H1 (cell line): Measurements from ENCODE around the gene SKP1. TPM values are rescaled to one million over a fixed set of nuclear protein-coding genes. Genes with fewer than 3 reads are reported as not detected.

Experiments used
- EGR1 ChIP-seq: IDR thresholded peaks from 2 replicates; pipeline ENCODE4 v1.6.1; 2011; ENCODE audit warnings: low read depth, low read length, borderline replicate concordance
- EP300 ChIP-seq, 2 experiments: IDR thresholded peaks; 1 replicate in 1 of 2; 2 replicates in 1 of 2; pipeline ENCODE4 v1.6.1; 2011 to 2012; ENCODE audit warnings: low read depth in 2 of 2, low read length in 2 of 2, mild to moderate bottlenecking in 2 of 2, borderline replicate concordance in 1 of 2, inconsistent platforms in 1 of 2, moderate library complexity in 1 of 2
- POLR2A ChIP-seq, 2 experiments: IDR thresholded peaks; 1 replicate in 1 of 2; 2 replicates in 1 of 2; pipeline ENCODE4 v1.6.1; 2011; ENCODE audit warnings: low read depth in 2 of 2, low read length in 2 of 2, mild to moderate bottlenecking in 2 of 2; ENCODE audit errors: control extremely low read depth in 1 of 2
- RNF2 ChIP-seq: fragments of 200-900, 300-1000 bp; sonication (generic); IDR thresholded peaks from 2 replicates; pipeline ENCODE4 v1.7.1; 2016; ENCODE audit warnings: borderline replicate concordance, low read depth, mild to moderate bottlenecking, antibody characterized with exemption, low read length; ENCODE audit not compliant: poor library complexity, severe bottlenecking; ENCODE audit errors: missing control alignments
- polyA plus RNA-seq, 7 experiments: library from polyadenylated mRNA; depleted of rRNA in 3 of 7; stranded (reverse) in 5 of 7; unstranded in 2 of 7; fragments of >200 nt in 5 of 7; fragments of 200-250 nt in 2 of 7; gene quantifications; 1 replicate in 5 of 7; 2 replicates in 1 of 7; 4 replicates in 1 of 7; pipeline versions ENCODE4 v1.2.1 to v1.2.3, GENCODE V29; 2011 to 2013; ENCODE audit warnings: missing spikeins in 2 of 7, mixed read lengths in 2 of 7
- total RNA-seq: library from RNA; stranded (reverse); fragmentation: NEBNext Ultra II Directional; extraction: Animal tissue kit (Norgen Biotek cat#: 25700); gene quantifications from 2 replicates; pipeline ENCODE4 v1.2.1, GENCODE V29; 2021
- TF ChIP-seq, protein P1 (sequence below), 3 experiments: IDR thresholded peaks; 1 replicate in 2 of 3; 2 replicates in 1 of 3; pipeline versions ENCODE4 v1.5.1 to v1.6.1; 2011; ENCODE audit warnings: low read length in 3 of 3, mild to moderate bottlenecking in 3 of 3, inconsistent platforms in 2 of 3, low read depth in 1 of 3, moderate library complexity in 1 of 3; ENCODE audit not compliant: insufficient read depth in 1 of 3; ENCODE audit errors: control extremely low read depth in 1 of 3
- TF ChIP-seq, protein P2 (sequence below): fragments of 300-600 bp; sonication (generic); IDR thresholded peaks from 2 replicates; pipeline ENCODE4 v1.7.1; 2012; ENCODE audit warnings: low read length, moderate library complexity, mild to moderate bottlenecking, inconsistent platforms; ENCODE audit not compliant: insufficient replicate concordance

The SKP1 gene
- total and polyA plus RNA-seq, 2 of the 8 experiments (the other 6 are each of a cell fraction or from before 2014, with no cell fraction given), result 163 to 332 TPM

DNA sequence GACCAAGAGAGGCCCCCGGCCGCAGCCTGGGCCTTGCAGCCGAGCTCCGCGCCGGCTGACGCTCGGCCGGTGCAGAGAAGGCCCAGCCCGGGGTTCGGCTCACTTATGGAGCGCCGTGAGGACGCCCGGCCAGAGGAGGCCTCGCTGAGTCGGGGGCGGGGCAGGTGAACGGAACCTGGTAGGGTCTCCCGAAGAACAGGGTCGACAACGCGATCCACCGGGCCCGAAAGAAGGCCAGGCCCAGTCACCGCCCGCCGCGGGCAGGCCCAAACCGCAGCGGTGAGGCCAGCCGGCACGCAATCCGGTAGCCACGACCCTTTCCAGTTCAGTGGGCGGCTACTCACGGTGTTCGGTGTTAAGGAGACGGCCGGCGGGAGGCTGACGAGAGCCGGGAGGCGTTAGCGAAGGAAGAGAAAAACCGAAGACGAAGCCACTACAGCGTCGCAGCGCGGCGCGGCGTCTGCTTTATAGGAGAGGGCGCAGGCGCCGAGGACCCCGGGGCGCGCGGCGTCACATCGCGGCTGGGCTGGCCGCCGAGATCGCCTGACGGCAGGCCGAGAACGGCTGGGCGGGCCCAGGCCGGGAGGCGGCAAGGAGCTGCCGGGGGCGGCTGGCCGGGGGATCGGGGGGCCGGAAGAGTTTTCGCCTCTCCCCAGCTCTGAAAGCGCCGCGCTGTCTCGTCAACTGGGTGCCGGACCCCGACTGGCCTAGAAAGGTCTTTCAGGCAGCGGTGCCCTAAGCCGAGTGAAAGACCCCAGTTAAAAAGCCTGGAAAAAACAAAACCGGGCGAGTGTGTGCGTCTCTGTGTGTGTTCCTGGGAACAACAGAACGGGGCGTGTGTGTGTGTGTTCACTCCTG lies at the start of gene SKP1 (continued):
- TF ChIP-seq, protein P1, sequence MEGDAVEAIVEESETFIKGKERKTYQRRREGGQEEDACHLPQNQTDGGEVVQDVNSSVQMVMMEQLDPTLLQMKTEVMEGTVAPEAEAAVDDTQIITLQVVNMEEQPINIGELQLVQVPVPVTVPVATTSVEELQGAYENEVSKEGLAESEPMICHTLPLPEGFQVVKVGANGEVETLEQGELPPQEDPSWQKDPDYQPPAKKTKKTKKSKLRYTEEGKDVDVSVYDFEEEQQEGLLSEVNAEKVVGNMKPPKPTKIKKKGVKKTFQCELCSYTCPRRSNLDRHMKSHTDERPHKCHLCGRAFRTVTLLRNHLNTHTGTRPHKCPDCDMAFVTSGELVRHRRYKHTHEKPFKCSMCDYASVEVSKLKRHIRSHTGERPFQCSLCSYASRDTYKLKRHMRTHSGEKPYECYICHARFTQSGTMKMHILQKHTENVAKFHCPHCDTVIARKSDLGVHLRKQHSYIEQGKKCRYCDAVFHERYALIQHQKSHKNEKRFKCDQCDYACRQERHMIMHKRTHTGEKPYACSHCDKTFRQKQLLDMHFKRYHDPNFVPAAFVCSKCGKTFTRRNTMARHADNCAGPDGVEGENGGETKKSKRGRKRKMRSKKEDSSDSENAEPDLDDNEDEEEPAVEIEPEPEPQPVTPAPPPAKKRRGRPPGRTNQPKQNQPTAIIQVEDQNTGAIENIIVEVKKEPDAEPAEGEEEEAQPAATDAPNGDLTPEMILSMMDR (IDR thresholded peaks at IDR 0.05; ENCODE audit: control extremely low read depth in 1 of 3, insufficient read depth in 1 of 3, low read depth in 1 of 3, low read length in 3 of 3), result no peak
- peak; percentile 98 to 99 for TF ChIP-seq POLR2A (IDR thresholded peaks at IDR 0.05; ENCODE audit: control extremely low read depth in 1 of 2, low read depth in 2 of 2, low read length in 2 of 2)
- TF ChIP-seq, protein P2, sequence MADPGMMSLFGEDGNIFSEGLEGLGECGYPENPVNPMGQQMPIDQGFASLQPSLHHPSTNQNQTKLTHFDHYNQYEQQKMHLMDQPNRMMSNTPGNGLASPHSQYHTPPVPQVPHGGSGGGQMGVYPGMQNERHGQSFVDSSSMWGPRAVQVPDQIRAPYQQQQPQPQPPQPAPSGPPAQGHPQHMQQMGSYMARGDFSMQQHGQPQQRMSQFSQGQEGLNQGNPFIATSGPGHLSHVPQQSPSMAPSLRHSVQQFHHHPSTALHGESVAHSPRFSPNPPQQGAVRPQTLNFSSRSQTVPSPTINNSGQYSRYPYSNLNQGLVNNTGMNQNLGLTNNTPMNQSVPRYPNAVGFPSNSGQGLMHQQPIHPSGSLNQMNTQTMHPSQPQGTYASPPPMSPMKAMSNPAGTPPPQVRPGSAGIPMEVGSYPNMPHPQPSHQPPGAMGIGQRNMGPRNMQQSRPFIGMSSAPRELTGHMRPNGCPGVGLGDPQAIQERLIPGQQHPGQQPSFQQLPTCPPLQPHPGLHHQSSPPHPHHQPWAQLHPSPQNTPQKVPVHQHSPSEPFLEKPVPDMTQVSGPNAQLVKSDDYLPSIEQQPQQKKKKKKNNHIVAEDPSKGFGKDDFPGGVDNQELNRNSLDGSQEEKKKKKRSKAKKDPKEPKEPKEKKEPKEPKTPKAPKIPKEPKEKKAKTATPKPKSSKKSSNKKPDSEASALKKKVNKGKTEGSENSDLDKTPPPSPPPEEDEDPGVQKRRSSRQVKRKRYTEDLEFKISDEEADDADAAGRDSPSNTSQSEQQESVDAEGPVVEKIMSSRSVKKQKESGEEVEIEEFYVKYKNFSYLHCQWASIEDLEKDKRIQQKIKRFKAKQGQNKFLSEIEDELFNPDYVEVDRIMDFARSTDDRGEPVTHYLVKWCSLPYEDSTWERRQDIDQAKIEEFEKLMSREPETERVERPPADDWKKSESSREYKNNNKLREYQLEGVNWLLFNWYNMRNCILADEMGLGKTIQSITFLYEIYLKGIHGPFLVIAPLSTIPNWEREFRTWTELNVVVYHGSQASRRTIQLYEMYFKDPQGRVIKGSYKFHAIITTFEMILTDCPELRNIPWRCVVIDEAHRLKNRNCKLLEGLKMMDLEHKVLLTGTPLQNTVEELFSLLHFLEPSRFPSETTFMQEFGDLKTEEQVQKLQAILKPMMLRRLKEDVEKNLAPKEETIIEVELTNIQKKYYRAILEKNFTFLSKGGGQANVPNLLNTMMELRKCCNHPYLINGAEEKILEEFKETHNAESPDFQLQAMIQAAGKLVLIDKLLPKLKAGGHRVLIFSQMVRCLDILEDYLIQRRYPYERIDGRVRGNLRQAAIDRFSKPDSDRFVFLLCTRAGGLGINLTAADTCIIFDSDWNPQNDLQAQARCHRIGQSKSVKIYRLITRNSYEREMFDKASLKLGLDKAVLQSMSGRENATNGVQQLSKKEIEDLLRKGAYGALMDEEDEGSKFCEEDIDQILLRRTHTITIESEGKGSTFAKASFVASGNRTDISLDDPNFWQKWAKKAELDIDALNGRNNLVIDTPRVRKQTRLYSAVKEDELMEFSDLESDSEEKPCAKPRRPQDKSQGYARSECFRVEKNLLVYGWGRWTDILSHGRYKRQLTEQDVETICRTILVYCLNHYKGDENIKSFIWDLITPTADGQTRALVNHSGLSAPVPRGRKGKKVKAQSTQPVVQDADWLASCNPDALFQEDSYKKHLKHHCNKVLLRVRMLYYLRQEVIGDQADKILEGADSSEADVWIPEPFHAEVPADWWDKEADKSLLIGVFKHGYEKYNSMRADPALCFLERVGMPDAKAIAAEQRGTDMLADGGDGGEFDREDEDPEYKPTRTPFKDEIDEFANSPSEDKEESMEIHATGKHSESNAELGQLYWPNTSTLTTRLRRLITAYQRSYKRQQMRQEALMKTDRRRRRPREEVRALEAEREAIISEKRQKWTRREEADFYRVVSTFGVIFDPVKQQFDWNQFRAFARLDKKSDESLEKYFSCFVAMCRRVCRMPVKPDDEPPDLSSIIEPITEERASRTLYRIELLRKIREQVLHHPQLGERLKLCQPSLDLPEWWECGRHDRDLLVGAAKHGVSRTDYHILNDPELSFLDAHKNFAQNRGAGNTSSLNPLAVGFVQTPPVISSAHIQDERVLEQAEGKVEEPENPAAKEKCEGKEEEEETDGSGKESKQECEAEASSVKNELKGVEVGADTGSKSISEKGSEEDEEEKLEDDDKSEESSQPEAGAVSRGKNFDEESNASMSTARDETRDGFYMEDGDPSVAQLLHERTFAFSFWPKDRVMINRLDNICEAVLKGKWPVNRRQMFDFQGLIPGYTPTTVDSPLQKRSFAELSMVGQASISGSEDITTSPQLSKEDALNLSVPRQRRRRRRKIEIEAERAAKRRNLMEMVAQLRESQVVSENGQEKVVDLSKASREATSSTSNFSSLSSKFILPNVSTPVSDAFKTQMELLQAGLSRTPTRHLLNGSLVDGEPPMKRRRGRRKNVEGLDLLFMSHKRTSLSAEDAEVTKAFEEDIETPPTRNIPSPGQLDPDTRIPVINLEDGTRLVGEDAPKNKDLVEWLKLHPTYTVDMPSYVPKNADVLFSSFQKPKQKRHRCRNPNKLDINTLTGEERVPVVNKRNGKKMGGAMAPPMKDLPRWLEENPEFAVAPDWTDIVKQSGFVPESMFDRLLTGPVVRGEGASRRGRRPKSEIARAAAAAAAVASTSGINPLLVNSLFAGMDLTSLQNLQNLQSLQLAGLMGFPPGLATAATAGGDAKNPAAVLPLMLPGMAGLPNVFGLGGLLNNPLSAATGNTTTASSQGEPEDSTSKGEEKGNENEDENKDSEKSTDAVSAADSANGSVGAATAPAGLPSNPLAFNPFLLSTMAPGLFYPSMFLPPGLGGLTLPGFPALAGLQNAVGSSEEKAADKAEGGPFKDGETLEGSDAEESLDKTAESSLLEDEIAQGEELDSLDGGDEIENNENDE, result no peak
- peak; percentile 30; the same call in 1 of the 2 replicates for TF ChIP-seq EGR1
- no peak for TF ChIP-seq RNF2
- TF ChIP-seq EP300 (IDR thresholded peaks at IDR 0.05; ENCODE audit: borderline replicate concordance in 1 of 2, low read depth in 2 of 2, low read length in 2 of 2), result peak in 1 of 2 experiments; percentile 44; a peak in 1 of 3 replicates
